Measurements from ENCODE around the gene NBR1. TPM values are rescaled to one million over a fixed set of nuclear protein-coding genes. Genes with fewer than 3 reads are reported as not detected.

Gene NBR1
- total and polyA plus RNA-seq, 2 of the 8 experiments (the other 6 are each of a cell fraction or from before 2014, with no cell fraction given): 13.5 to 36.0 TPM

- TF ChIP-seq CTCF (IDR thresholded peaks at IDR 0.05; ENCODE audit: control extremely low read depth in 1 of 3, insufficient read depth in 1 of 3, low read depth in 1 of 3, low read length in 3 of 3): no peak
- no peak for TF ChIP-seq CBX8 (IDR thresholded peaks at IDR 0.05; ENCODE audit: borderline replicate concordance, low read depth, low read length)
- no peak for TF ChIP-seq GTF2F1 (IDR thresholded peaks at IDR 0.05; ENCODE audit: borderline replicate concordance, low read depth, low read length)
- no peak for TF ChIP-seq EZH2 (IDR thresholded peaks at IDR 0.05; ENCODE audit: low read depth, low read length, severe bottlenecking)
- TF ChIP-seq KDM4A (IDR thresholded peaks at IDR 0.05; ENCODE audit: low read depth, low read length, severe bottlenecking): no peak
- no peak for TF ChIP-seq SAP30 (IDR thresholded peaks at IDR 0.05; ENCODE audit: insufficient read depth, insufficient replicate concordance, low read length)
- no peak for TF ChIP-seq TAF1 (IDR thresholded peaks at IDR 0.05; ENCODE audit: low read depth, low read length)
- no peak for TF ChIP-seq TEAD4 (IDR thresholded peaks at IDR 0.05; ENCODE audit: low read depth, low read length)
Measured at GRCh38 chr17:43140396-43141332, 30.4 kb upstream of the NBR1 start (continued).
